Measurements from ENCODE around the gene FYCO1. TPM values are rescaled to one million over a fixed set of nuclear protein-coding genes. Genes with fewer than 3 reads are reported as not detected.

FYCO1 gene
- total and polyA plus RNA-seq, 2 donors (not counting 1 experiment from before 2014, with no cell fraction given), result 19.2 to 82.2 TPM

GRCh38 chr3:45907769-45908705 is 87.6 kb downstream of the FYCO1 start:
- H3K27ac ChIP-seq (ENCODE audit: insufficient read depth, low read length), result no peak overlapping the region
- no peak overlapping the region for H3K4me3 ChIP-seq (replicated peaks in 1 of 4; ENCODE audit: control extremely low read depth in 1 of 4, insufficient read depth in 1 of 4, low read depth in 3 of 4, low read length in 4 of 4)
- peak; percentile 59 to 64 for DNase-seq (ENCODE audit: low read depth in 2 of 2)
- TF ChIP-seq CTCF (conservative IDR thresholded peaks at IDR 0.05 in 1 of 2, IDR thresholded peaks at IDR 0.05 in 1 of 2; ENCODE audit: low read depth in 1 of 2, low read length in 2 of 2), result no peak
- no peak for TF ChIP-seq EZH2 (IDR thresholded peaks at IDR 0.05; ENCODE audit: low read length, missing control alignments)
- no peak overlapping the region for H3K4me2 ChIP-seq (ENCODE audit: extremely low read depth, insufficient read depth, low read length)
- no peaks in the 10 kb centered on the region for H3K27me3 ChIP-seq (ENCODE audit: control insufficient read depth, insufficient read depth, low read length)
- no peaks in the 10 kb centered on the region for H4K20me1 ChIP-seq (ENCODE audit: control insufficient read depth, extremely low read depth, insufficient read depth, low read length)
- H3K4me1 ChIP-seq (ENCODE audit: control insufficient read depth, extremely low read depth, insufficient read depth, low read length), result peaks cover 11% of the 10 kb centered on the region
- H3K9me3 ChIP-seq (ENCODE audit: control insufficient read depth, insufficient read depth, low read depth, low read length), result no peaks in the 10 kb centered on the region
- H2AFZ ChIP-seq (ENCODE audit: low read length), result no peak overlapping the region
- no peaks in the 10 kb centered on the region for H3K36me3 ChIP-seq (ENCODE audit: control insufficient read depth, insufficient read depth, low read length)
- H3K79me2 ChIP-seq (ENCODE audit: control insufficient read depth, insufficient read depth, low read length), result no peaks in the 10 kb centered on the region
- H3K9ac ChIP-seq (ENCODE audit: insufficient read depth, low read length), result no peak overlapping the region

GRCh38 chr3:45906681-45907407 is 88.8 kb downstream of the FYCO1 start:
- no peak overlapping the region for H2AFZ ChIP-seq (ENCODE audit: low read length)
- H3K9ac ChIP-seq (ENCODE audit: insufficient read depth, low read length), result no peak overlapping the region
- H3K79me2 ChIP-seq (ENCODE audit: control insufficient read depth, insufficient read depth, low read length), result no peaks in the 10 kb centered on the region
- no peak overlapping the region for H3K27ac ChIP-seq (ENCODE audit: insufficient read depth, low read length)
- H3K36me3 ChIP-seq (ENCODE audit: control insufficient read depth, insufficient read depth, low read length), result no peaks in the 10 kb centered on the region
- peak; percentile 72 to 85 for DNase-seq (ENCODE audit: low read depth in 2 of 2)
- TF ChIP-seq CTCF (conservative IDR thresholded peaks at IDR 0.05 in 1 of 2, IDR thresholded peaks at IDR 0.05 in 1 of 2; ENCODE audit: low read depth in 1 of 2, low read length in 2 of 2), result peak; percentile 43 to 71
- TF ChIP-seq EZH2 (IDR thresholded peaks at IDR 0.05; ENCODE audit: low read length, missing control alignments), result no peak
- no peak overlapping the region for H3K4me2 ChIP-seq (ENCODE audit: extremely low read depth, insufficient read depth, low read length)
- H3K4me1 ChIP-seq (ENCODE audit: control insufficient read depth, extremely low read depth, insufficient read depth, low read length), result peaks cover 11% of the 10 kb centered on the region
- no peaks in the 10 kb centered on the region for H3K27me3 ChIP-seq (ENCODE audit: control insufficient read depth, insufficient read depth, low read length)
- H3K4me3 ChIP-seq (replicated peaks in 1 of 4; ENCODE audit: control extremely low read depth in 1 of 4, insufficient read depth in 1 of 4, low read depth in 3 of 4, low read length in 4 of 4), result no peak overlapping the region
- H4K20me1 ChIP-seq (ENCODE audit: control insufficient read depth, extremely low read depth, insufficient read depth, low read length), result no peaks in the 10 kb centered on the region
- H3K9me3 ChIP-seq (ENCODE audit: control insufficient read depth, insufficient read depth, low read depth, low read length), result no peaks in the 10 kb centered on the region

GRCh38 chr3:45905755-45906154 is 89.9 kb downstream of the FYCO1 start:
- no peak for DNase-seq (ENCODE audit: low read depth in 2 of 2)

More at GRCh38 chr3:45905755-45906154, 89.9 kb downstream of the FYCO1 start:
- no peak for TF ChIP-seq CTCF (conservative IDR thresholded peaks at IDR 0.05 in 1 of 2, IDR thresholded peaks at IDR 0.05 in 1 of 2; ENCODE audit: low read depth in 1 of 2, low read length in 2 of 2)
- H4K20me1 ChIP-seq (ENCODE audit: control insufficient read depth, extremely low read depth, insufficient read depth, low read length), result no peaks in the 10 kb centered on the region
- no peak overlapping the region for H2AFZ ChIP-seq (ENCODE audit: low read length)
- H3K27ac ChIP-seq (ENCODE audit: insufficient read depth, low read length), result no peak overlapping the region
- no peak overlapping the region for H3K9ac ChIP-seq (ENCODE audit: insufficient read depth, low read length)
- no peaks in the 10 kb centered on the region for H3K79me2 ChIP-seq (ENCODE audit: control insufficient read depth, insufficient read depth, low read length)
- H3K4me3 ChIP-seq (replicated peaks in 1 of 4; ENCODE audit: control extremely low read depth in 1 of 4, insufficient read depth in 1 of 4, low read depth in 3 of 4, low read length in 4 of 4), result no peak overlapping the region
- no peak overlapping the region for H3K4me2 ChIP-seq (ENCODE audit: extremely low read depth, insufficient read depth, low read length)
- peaks cover 7% of the 10 kb centered on the region for H3K27me3 ChIP-seq (ENCODE audit: control insufficient read depth, insufficient read depth, low read length)
- peaks cover 11% of the 10 kb centered on the region for H3K4me1 ChIP-seq (ENCODE audit: control insufficient read depth, extremely low read depth, insufficient read depth, low read length)
- no peaks in the 10 kb centered on the region for H3K36me3 ChIP-seq (ENCODE audit: control insufficient read depth, insufficient read depth, low read length)
- no peaks in the 10 kb centered on the region for H3K9me3 ChIP-seq (ENCODE audit: control insufficient read depth, insufficient read depth, low read depth, low read length)

Data from fibroblast of lung (primary cell).